ENCODE measurements around the gene SRGAP3. TPM values are rescaled to one million over a fixed set of nuclear protein-coding genes. Genes with fewer than 3 reads are reported as not detected.
A peak's percentile ranks its signal among the peaks of the same experiment; 100 is the strongest.
"Not testable (repeated sequence)": the region's sequence is repeated elsewhere in the genome, so short reads cannot be mapped to it uniquely, and the experiment has no call there.

Gene SRGAP3
- 20.7 and 21.4 TPM in 2 replicates for total RNA-seq
- long read RNA-seq, partial matches to known transcripts, result 6 of 13 reads
- long read RNA-seq, other reads (novel, unspliced or antisense), result 6 of 13 reads

DNA sequence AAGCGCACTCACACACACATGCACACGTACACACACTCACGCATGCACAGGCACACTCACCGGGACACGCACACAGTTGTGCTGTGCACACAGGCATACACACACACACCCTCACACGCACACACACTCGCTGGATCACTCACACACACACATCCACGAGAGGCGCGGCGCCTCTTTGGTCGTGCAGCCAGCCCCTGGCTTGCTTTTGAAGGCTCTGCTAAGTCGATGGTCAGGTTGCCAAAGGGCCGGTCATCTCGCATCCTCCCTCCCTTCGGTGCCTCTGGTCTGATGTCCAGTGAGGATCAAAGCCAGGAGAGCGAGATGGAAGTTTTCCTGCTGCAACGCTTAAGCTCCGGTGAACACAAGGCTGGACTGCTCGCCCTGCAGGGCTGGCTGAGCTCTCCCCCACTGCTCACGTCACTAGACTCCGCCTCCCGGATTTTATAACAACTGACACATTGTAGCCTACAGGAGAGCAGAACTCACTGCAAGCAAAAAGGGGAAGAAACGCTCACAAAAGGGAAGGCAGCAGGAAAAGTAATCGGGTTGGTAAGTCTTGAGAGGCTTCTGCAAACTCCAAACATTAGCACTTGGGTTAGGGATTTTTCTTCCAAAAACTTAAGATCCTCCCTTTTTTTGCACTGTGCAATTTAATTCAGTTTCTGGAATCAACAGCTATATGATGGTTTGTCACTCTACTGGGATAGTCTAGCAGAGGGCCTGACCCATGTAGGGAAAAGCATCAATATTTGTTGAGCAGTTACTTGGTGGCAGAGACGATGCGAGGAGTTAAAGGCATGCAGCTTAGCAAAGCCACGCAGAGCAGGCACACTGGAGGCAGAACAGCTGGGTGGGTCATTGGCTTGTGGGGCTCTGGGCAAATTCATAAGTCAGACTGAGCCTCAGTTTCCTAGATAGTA is at the start of gene SRGAP3:
TSS of gene SRGAP3 (minus strand) at position 374 of the 920 bp plus-strand sequence. CDS start 695 bp downstream, outside the sequence.
- DNase-seq (ENCODE audit: low spot score, unreplicated experiment), result peak; percentile 54
- H3K27me3 Mint-ChIP-seq, result no peaks in the 10 kb centered on the region
- H3K27ac Mint-ChIP-seq, result peak within 1 kb of the TSS; percentile 62
- H3K9me3 Mint-ChIP-seq (ENCODE audit: low read depth), result no peaks in the 10 kb centered on the region
- peaks cover 40% of the 10 kb centered on the region for H3K4me1 Mint-ChIP-seq (ENCODE audit: low read depth)
- no peaks in the 10 kb centered on the region for H3K36me3 Mint-ChIP-seq (ENCODE audit: insufficient read depth)
- TF ChIP-seq, protein P1, sequence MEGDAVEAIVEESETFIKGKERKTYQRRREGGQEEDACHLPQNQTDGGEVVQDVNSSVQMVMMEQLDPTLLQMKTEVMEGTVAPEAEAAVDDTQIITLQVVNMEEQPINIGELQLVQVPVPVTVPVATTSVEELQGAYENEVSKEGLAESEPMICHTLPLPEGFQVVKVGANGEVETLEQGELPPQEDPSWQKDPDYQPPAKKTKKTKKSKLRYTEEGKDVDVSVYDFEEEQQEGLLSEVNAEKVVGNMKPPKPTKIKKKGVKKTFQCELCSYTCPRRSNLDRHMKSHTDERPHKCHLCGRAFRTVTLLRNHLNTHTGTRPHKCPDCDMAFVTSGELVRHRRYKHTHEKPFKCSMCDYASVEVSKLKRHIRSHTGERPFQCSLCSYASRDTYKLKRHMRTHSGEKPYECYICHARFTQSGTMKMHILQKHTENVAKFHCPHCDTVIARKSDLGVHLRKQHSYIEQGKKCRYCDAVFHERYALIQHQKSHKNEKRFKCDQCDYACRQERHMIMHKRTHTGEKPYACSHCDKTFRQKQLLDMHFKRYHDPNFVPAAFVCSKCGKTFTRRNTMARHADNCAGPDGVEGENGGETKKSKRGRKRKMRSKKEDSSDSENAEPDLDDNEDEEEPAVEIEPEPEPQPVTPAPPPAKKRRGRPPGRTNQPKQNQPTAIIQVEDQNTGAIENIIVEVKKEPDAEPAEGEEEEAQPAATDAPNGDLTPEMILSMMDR (IDR thresholded peaks at IDR 0.05; ENCODE audit: unreplicated experiment), result peak; percentile 31
- H3K4me3 Mint-ChIP-seq (ENCODE audit: low read depth), result peak within 1 kb of the TSS; percentile 87

DNA sequence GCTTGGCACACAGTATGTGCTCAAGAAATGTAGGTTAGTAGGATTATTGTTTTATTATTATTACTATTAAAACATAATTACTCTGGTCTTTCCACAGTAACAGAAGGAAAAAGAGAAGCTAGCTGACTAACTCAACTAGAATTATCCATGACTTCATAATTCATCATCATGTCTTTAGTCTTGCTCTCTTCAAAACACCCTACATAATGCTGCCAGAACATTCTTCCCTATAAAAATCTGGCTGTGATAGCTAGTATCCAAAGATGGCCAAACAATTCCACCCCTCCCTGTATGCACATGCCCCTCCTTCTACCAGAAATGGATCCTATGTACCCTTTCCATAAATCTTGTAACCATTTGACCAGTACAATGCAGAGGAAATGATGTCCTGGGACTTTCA is 48.8 kb upstream of the SRGAP3 start:
- Mint-ChIP-seq H3K27me3 (peaks cover 19% of the 10 kb centered on the region), H3K9me3 (ENCODE audit: low read depth) (peaks cover 11% of the 10 kb centered on the region), H3K27ac (no peak overlapping the region), H3K36me3 (ENCODE audit: insufficient read depth) (no peaks in the 10 kb centered on the region), H3K4me3 (ENCODE audit: low read depth) (no peak overlapping the region), H3K4me1 (ENCODE audit: low read depth) (peaks cover 5% of the 10 kb centered on the region)
- DNase-seq (ENCODE audit: low spot score, unreplicated experiment), result no peak
- TF ChIP-seq, protein P1 (IDR thresholded peaks at IDR 0.05; ENCODE audit: unreplicated experiment), result no peak

GRCh38 chr3:9296241-9296640 is 46.8 kb upstream of the SRGAP3 start:
- Mint-ChIP-seq H3K27me3 (peaks cover 13% of the 10 kb centered on the region), H3K9me3 (ENCODE audit: low read depth) (peaks cover 11% of the 10 kb centered on the region), H3K4me1 (ENCODE audit: low read depth) (no peaks in the 10 kb centered on the region), H3K27ac (no peak overlapping the region), H3K4me3 (ENCODE audit: low read depth) (no peak overlapping the region), H3K36me3 (ENCODE audit: insufficient read depth) (no peaks in the 10 kb centered on the region)
- TF ChIP-seq, protein P1 (IDR thresholded peaks at IDR 0.05; ENCODE audit: unreplicated experiment), result no peak
- no peak for DNase-seq (ENCODE audit: low spot score, unreplicated experiment)

GRCh38 chr3:9295007-9295406 is 45.6 kb upstream of the SRGAP3 start:
- peaks cover 6% of the 10 kb centered on the region for H3K27me3 Mint-ChIP-seq
- peaks cover 8% of the 10 kb centered on the region for H3K9me3 Mint-ChIP-seq (ENCODE audit: low read depth)
- no peaks in the 10 kb centered on the region for H3K4me1 Mint-ChIP-seq (ENCODE audit: low read depth)
- H3K27ac Mint-ChIP-seq, result no peak overlapping the region
- no peak overlapping the region for H3K4me3 Mint-ChIP-seq (ENCODE audit: low read depth)
- H3K36me3 Mint-ChIP-seq (ENCODE audit: insufficient read depth), result no peaks in the 10 kb centered on the region
- DNase-seq (ENCODE audit: low spot score, unreplicated experiment), result no peak
- TF ChIP-seq, protein P1 (IDR thresholded peaks at IDR 0.05; ENCODE audit: unreplicated experiment), result no peak

- not testable (repeated sequence) for H3K4me1 Mint-ChIP-seq (ENCODE audit: low read depth); H3K9me3 Mint-ChIP-seq (ENCODE audit: low read depth); H3K27ac Mint-ChIP-seq; H3K27me3 Mint-ChIP-seq; H3K4me3 Mint-ChIP-seq (ENCODE audit: low read depth); DNase-seq (ENCODE audit: low spot score, unreplicated experiment); H3K36me3 Mint-ChIP-seq (ENCODE audit: insufficient read depth)
These were observed 44.5 kb upstream of the SRGAP3 start for GRCh38 chr3:9293953-9294352.
